SK-N-SH treated with all-trans-retinoic acid at 6 μM for 48 hours (cell line): ENCODE results near the gene MYO16.

ENCODE experiments used
- ARNTL ChIP-seq: fragments of 450-650 bp; formaldehyde crosslinking; IDR thresholded peaks from 2 replicates; pipeline ENCODE4 v1.5.0; 2020; ENCODE audit warnings: low read depth, mild to moderate bottlenecking, moderate library complexity, borderline replicate concordance
- OSR1 ChIP-seq: fragments of 250-450 bp; sonication (Bioruptor Pico); IDR thresholded peaks from 2 replicates; pipeline ENCODE4 v1.8.0; 2022; ENCODE audit warnings: moderate library complexity, mild to moderate bottlenecking, inconsistent platforms
- RARB ChIP-seq: fragments of 250-450 bp; sonication (Bioruptor Pico); IDR thresholded peaks from 2 replicates; pipeline ENCODE4 v1.8.0; 2021; ENCODE audit warnings: mild to moderate bottlenecking, moderate library complexity
- TCF4 ChIP-seq: fragments of 250-450 bp; sonication (Bioruptor Pico); IDR thresholded peaks from 2 replicates; pipeline ENCODE4 v1.8.0; 2021; ENCODE audit warnings: mild to moderate bottlenecking, moderate library complexity, borderline replicate concordance
- TOX ChIP-seq: fragments of 250-450 bp; sonication (Bioruptor Pico); IDR thresholded peaks from 2 replicates; pipeline ENCODE4 v1.8.0; 2021; ENCODE audit warnings: mild to moderate bottlenecking, moderate library complexity, borderline replicate concordance
- TSHZ2 ChIP-seq: fragments of 250-450 bp; sonication (Bioruptor Pico); IDR thresholded peaks from 2 replicates; pipeline ENCODE4 v1.5.0; 2020; ENCODE audit warnings: mild to moderate bottlenecking, moderate library complexity
- ZC3H10 ChIP-seq: fragments of 250-450 bp; sonication (Bioruptor Pico); IDR thresholded peaks from 2 replicates; pipeline ENCODE4 v1.5.1; 2021; ENCODE audit warnings: mild to moderate bottlenecking, moderate library complexity
- ZFP3 ChIP-seq: fragments of 250-450 bp; sonication (Bioruptor Pico); IDR thresholded peaks from 2 replicates; pipeline ENCODE4 v1.5.0; 2020; ENCODE audit warnings: mild to moderate bottlenecking, moderate library complexity
- ZFP30 ChIP-seq: fragments of 450-650 bp; formaldehyde crosslinking; IDR thresholded peaks from 2 replicates; pipeline ENCODE4 v1.5.0; 2022; ENCODE audit warnings: mild to moderate bottlenecking, moderate library complexity
- ZNF70 ChIP-seq: fragments of 450-650 bp; formaldehyde crosslinking; IDR thresholded peaks from 2 replicates; pipeline ENCODE4 v1.5.0; 2020; ENCODE audit warnings: mild to moderate bottlenecking, moderate library complexity
- ZNF8 ChIP-seq: fragments of 450-650 bp; formaldehyde crosslinking; IDR thresholded peaks from 2 replicates; pipeline ENCODE4 v1.5.0; 2020; ENCODE audit warnings: mild to moderate bottlenecking, moderate library complexity
- TF ChIP-seq, protein P1 (sequence below): fragments of 250-450 bp; sonication (Bioruptor Pico); IDR thresholded peaks from 2 replicates; pipeline ENCODE4 v1.8.0; 2020; ENCODE audit warnings: mild to moderate bottlenecking, moderate library complexity, borderline replicate concordance
- TF ChIP-seq, protein P2 (sequence below): fragments of 250-450 bp; sonication (Bioruptor Pico); IDR thresholded peaks from 2 replicates; pipeline ENCODE4 v1.5.1; 2021; ENCODE audit warnings: mild to moderate bottlenecking, moderate library complexity

GRCh38 chr13:108677806-108678205, 48.4 kb downstream of the MYO16 start:
- TF ChIP-seq ZNF70 (CRISPR knock-in tag) (no peak), ZFP3 (CRISPR knock-in tag) (no peak), ZC3H10 (CRISPR knock-in tag) (no peak), ZNF8 (CRISPR knock-in tag) (no peak), TSHZ2 (CRISPR knock-in tag) (no peak), RARB (no peak), TOX (CRISPR knock-in tag) (no peak), ZFP30 (CRISPR knock-in tag) (no peak), ARNTL (CRISPR knock-in tag) (no peak), TCF4 (CRISPR knock-in tag) (no peak), OSR1 (CRISPR knock-in tag) (no peak)
- TF ChIP-seq, protein P1, sequence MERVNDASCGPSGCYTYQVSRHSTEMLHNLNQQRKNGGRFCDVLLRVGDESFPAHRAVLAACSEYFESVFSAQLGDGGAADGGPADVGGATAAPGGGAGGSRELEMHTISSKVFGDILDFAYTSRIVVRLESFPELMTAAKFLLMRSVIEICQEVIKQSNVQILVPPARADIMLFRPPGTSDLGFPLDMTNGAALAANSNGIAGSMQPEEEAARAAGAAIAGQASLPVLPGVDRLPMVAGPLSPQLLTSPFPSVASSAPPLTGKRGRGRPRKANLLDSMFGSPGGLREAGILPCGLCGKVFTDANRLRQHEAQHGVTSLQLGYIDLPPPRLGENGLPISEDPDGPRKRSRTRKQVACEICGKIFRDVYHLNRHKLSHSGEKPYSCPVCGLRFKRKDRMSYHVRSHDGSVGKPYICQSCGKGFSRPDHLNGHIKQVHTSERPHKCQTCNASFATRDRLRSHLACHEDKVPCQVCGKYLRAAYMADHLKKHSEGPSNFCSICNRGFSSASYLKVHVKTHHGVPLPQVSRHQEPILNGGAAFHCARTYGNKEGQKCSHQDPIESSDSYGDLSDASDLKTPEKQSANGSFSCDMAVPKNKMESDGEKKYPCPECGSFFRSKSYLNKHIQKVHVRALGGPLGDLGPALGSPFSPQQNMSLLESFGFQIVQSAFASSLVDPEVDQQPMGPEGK (CRISPR knock-in tag): no peak
- TF ChIP-seq, protein P2, sequence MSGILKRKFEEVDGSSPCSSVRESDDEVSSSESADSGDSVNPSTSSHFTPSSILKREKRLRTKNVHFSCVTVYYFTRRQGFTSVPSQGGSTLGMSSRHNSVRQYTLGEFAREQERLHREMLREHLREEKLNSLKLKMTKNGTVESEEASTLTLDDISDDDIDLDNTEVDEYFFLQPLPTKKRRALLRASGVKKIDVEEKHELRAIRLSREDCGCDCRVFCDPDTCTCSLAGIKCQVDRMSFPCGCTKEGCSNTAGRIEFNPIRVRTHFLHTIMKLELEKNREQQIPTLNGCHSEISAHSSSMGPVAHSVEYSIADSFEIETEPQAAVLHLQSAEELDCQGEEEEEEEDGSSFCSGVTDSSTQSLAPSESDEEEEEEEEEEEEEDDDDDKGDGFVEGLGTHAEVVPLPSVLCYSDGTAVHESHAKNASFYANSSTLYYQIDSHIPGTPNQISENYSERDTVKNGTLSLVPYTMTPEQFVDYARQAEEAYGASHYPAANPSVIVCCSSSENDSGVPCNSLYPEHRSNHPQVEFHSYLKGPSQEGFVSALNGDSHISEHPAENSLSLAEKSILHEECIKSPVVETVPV: no peak
